HepG2 (cell line): ENCODE results near the gene PGC. TPM values are rescaled to one million over a fixed set of nuclear protein-coding genes. Genes with fewer than 3 reads are reported as not detected.
A peak's percentile ranks its signal among the peaks of the same experiment; 100 is the strongest.

Experiments used
- AHR ChIP-seq: IDR thresholded peaks from 2 replicates; pipeline ENCODE4 v1.6.1; 2018; ENCODE audit warnings: missing genetic modification reagents, missing compliant biosample characterization
- ARNTL ChIP-seq: sonication (generic); formaldehyde crosslinking; IDR thresholded peaks from 2 replicates; pipeline ENCODE4 v1.4.0; 2020; ENCODE audit warnings: mild to moderate bottlenecking, missing genetic modification reagents
- ATM ChIP-seq: fragments of 450-650 bp; IDR thresholded peaks from 2 replicates; pipeline ENCODE4 v1.7.1; 2017; ENCODE audit warnings: mild to moderate bottlenecking, borderline replicate concordance
- ATRX ChIP-seq: sonication (generic); formaldehyde crosslinking; IDR thresholded peaks from 2 replicates; pipeline ENCODE4 v1.4.0; 2020; ENCODE audit warnings: missing genetic modification reagents, borderline replicate concordance
- HMGXB4 ChIP-seq, 2 experiments: sonication (generic) in 1 of 2; formaldehyde crosslinking in 1 of 2; IDR thresholded peaks; 2 replicates each; pipeline versions ENCODE4 v1.4.0 to v1.6.1; 2018 to 2020; ENCODE audit warnings: missing genetic modification reagents in 2 of 2, borderline replicate concordance in 1 of 2, low read depth in 1 of 2, mild to moderate bottlenecking in 1 of 2, missing biosample characterization in 1 of 2
- NFE2 ChIP-seq: sonication (generic); formaldehyde crosslinking; IDR thresholded peaks from 2 replicates; pipeline ENCODE4 v1.4.0; 2020; ENCODE audit warnings: missing genetic modification reagents
- NFKBIZ ChIP-seq: IDR thresholded peaks from 2 replicates; pipeline ENCODE4 v1.6.1; 2018; ENCODE audit warnings: missing genetic modification reagents, missing compliant biosample characterization
- SALL2 ChIP-seq: sonication (generic); formaldehyde crosslinking; IDR thresholded peaks from 2 replicates; pipeline ENCODE4 v1.8.1; 2023; ENCODE audit warnings: mild to moderate bottlenecking, missing genetic modification reagents, inconsistent platforms
- THYN1 ChIP-seq: sonication (generic); formaldehyde crosslinking; IDR thresholded peaks from 2 replicates; pipeline ENCODE4 v1.8.1; 2023; ENCODE audit warnings: low read depth, mild to moderate bottlenecking, moderate library complexity, missing genetic modification reagents, borderline replicate concordance
- ZBTB26 ChIP-seq: IDR thresholded peaks from 2 replicates; pipeline ENCODE4 v1.6.1; 2016; ENCODE audit warnings: missing compliant biosample characterization, missing genetic modification reagents, borderline replicate concordance
- ZKSCAN5 ChIP-seq: sonication (generic); formaldehyde crosslinking; IDR thresholded peaks from 2 replicates; pipeline ENCODE4 v1.5.1; 2020; ENCODE audit warnings: mild to moderate bottlenecking, missing genetic modification reagents
- ZNF335 ChIP-seq: sonication (generic); formaldehyde crosslinking; IDR thresholded peaks from 2 replicates; pipeline ENCODE4 v1.4.0; 2020; ENCODE audit warnings: missing genetic modification reagents
- ZNF432 ChIP-seq: sonication (generic); formaldehyde crosslinking; IDR thresholded peaks from 2 replicates; pipeline ENCODE4 v1.5.0; 2020; ENCODE audit warnings: missing genetic modification reagents, mild to moderate bottlenecking, borderline replicate concordance
- ZNF558 ChIP-seq: sonication (generic); formaldehyde crosslinking; IDR thresholded peaks from 2 replicates; pipeline ENCODE4 v1.9.0; 2022; ENCODE audit warnings: mild to moderate bottlenecking, missing genetic modification reagents, borderline replicate concordance
- ZNF564 ChIP-seq: sonication (generic); formaldehyde crosslinking; IDR thresholded peaks from 2 replicates; pipeline ENCODE4 v1.8.1; 2023; ENCODE audit warnings: mild to moderate bottlenecking, missing genetic modification reagents
- ZNF614 ChIP-seq: IDR thresholded peaks from 2 replicates; pipeline ENCODE4 v1.6.1; 2018; ENCODE audit warnings: missing biosample characterization, missing genetic modification reagents, inconsistent platforms, borderline replicate concordance
- ZNF749 ChIP-seq: sonication (generic); formaldehyde crosslinking; IDR thresholded peaks from 2 replicates; pipeline ENCODE4 v1.8.0; 2022; ENCODE audit warnings: mild to moderate bottlenecking, missing genetic modification reagents, moderate library complexity, borderline replicate concordance
- ZSCAN12 ChIP-seq: sonication (generic); formaldehyde crosslinking; IDR thresholded peaks from 2 replicates; pipeline ENCODE4 v1.9.0; 2021; ENCODE audit warnings: mild to moderate bottlenecking, missing genetic modification reagents
- polyA plus RNA-seq, 8 experiments: library from polyadenylated mRNA; depleted of rRNA in 3 of 8; stranded (reverse) in 7 of 8; unstranded in 1 of 8; fragments of >200 nt; fragmentation: Illumina TruSeq in 4 of 8; extraction: Trizol in 4 of 8; gene quantifications; 2 replicates each; pipeline versions ENCODE4 v1.2.1 to v1.2.3, GENCODE V29; 2011 to 2016; ENCODE audit warnings: low read depth in 4 of 8, missing spikeins in 1 of 8, mixed read lengths in 1 of 8; ENCODE audit not compliant: insufficient read depth in 1 of 8
- total RNA-seq, 5 experiments: library from RNA; depleted of rRNA; stranded (reverse); fragments of >200 nt; fragmentation: Illumina TruSeq; extraction: Trizol; gene quantifications; 2 replicates each; pipeline ENCODE4 v1.2.3, GENCODE V29; 2016; ENCODE audit warnings: low read depth in 1 of 5
- TF ChIP-seq, protein P1 (sequence below): sonication (generic); formaldehyde crosslinking; IDR thresholded peaks from 2 replicates; pipeline ENCODE4 v1.8.0; 2022; ENCODE audit warnings: mild to moderate bottlenecking, missing genetic modification reagents, borderline replicate concordance
- TF ChIP-seq, protein P2 (sequence below): IDR thresholded peaks from 2 replicates; pipeline ENCODE4 v1.6.1; 2016; ENCODE audit warnings: control low read depth
- TF ChIP-seq, protein P3 (sequence below): sonication (generic); formaldehyde crosslinking; IDR thresholded peaks from 2 replicates; pipeline ENCODE4 v1.4.0; 2020; ENCODE audit warnings: mild to moderate bottlenecking, low read depth, missing genetic modification reagents

Gene PGC
- total and polyA plus RNA-seq, 2 of the 13 experiments (the other 11 are each of a cell fraction or from before 2014, with no cell fraction given), result 426 to 502 TPM

GRCh38 chr6:41747256-41748101, at the start of gene PGC (continued):
- TF ChIP-seq ZNF558 (CRISPR knock-in tag) (no peak), ARNTL (CRISPR knock-in tag) (peak; percentile 73), THYN1 (no peak), ZBTB26 (CRISPR knock-in tag) (no peak), ZNF335 (CRISPR knock-in tag) (no peak; the same call in none of the 2 replicates), ZNF564 (peak; percentile 35; the same call in 1 of the 2 replicates), ZSCAN12 (CRISPR knock-in tag) (no peak), SALL2 (CRISPR knock-in tag) (0 out of 2 replicates have a peak, but pooled peaks have one; percentile 62), NFE2 (CRISPR knock-in tag) (no peak), ZNF749 (CRISPR knock-in tag) (no peak), ZKSCAN5 (CRISPR knock-in tag) (no peak), ZNF432 (CRISPR knock-in tag) (no peak), NFKBIZ (CRISPR knock-in tag) (peak; percentile 56; the same call in 1 of the 2 replicates), AHR (CRISPR knock-in tag) (no peak; the same call in none of the 2 replicates), HMGXB4 (CRISPR knock-in tag; IDR thresholded peaks at IDR 0.05; ENCODE audit: borderline replicate concordance in 1 of 2, low read depth in 1 of 2) (peak; percentile 30 to 63; a peak in 1 of 4 replicates), ATRX (no peak), ATM (no peak), ZNF614 (no peak; the same call in 1 of the 2 replicates)
- TF ChIP-seq, protein P1, sequence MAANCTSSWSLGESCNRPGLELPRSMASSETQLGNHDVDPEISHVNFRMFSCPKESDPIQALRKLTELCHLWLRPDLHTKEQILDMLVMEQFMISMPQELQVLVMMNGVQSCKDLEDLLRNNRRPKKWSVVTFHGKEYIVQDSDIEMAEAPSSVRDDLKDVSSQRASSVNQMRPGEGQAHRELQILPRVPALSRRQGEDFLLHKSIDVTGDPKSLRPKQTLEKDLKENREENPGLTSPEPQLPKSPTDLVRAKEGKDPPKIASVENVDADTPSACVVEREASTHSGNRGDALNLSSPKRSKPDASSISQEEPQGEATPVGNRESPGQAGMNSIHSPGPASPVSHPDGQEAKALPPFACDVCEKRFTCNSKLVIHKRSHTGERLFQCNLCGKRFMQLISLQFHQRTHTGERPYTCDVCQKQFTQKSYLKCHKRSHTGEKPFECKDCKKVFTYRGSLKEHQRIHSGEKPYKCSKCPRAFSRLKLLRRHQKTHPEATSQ (CRISPR knock-in tag), result peak; percentile 98
- TF ChIP-seq, protein P2, sequence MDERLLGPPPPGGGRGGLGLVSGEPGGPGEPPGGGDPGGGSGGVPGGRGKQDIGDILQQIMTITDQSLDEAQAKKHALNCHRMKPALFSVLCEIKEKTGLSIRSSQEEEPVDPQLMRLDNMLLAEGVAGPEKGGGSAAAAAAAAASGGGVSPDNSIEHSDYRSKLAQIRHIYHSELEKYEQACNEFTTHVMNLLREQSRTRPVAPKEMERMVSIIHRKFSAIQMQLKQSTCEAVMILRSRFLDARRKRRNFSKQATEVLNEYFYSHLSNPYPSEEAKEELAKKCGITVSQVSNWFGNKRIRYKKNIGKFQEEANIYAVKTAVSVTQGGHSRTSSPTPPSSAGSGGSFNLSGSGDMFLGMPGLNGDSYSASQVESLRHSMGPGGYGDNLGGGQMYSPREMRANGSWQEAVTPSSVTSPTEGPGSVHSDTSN (CRISPR knock-in tag), result no peak
- TF ChIP-seq, protein P3, sequence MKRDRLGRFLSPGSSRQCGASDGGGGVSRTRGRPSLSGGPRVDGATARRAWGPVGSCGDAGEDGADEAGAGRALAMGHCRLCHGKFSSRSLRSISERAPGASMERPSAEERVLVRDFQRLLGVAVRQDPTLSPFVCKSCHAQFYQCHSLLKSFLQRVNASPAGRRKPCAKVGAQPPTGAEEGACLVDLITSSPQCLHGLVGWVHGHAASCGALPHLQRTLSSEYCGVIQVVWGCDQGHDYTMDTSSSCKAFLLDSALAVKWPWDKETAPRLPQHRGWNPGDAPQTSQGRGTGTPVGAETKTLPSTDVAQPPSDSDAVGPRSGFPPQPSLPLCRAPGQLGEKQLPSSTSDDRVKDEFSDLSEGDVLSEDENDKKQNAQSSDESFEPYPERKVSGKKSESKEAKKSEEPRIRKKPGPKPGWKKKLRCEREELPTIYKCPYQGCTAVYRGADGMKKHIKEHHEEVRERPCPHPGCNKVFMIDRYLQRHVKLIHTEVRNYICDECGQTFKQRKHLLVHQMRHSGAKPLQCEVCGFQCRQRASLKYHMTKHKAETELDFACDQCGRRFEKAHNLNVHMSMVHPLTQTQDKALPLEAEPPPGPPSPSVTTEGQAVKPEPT (CRISPR knock-in tag), result 0 out of 2 replicates have a peak, but pooled peaks have one; percentile 59
